Panc1 (cell line): ENCODE measurements around the gene ADM2. TPM values are rescaled to one million over a fixed set of nuclear protein-coding genes. Genes with fewer than 3 reads are reported as not detected.

Experiments
- ATAC-seq: fragments of 200-7000 bp; cut with Tn5 transposase; 2 replicates; pipeline ENCODE4 v1.9.1; 2020; ENCODE audit warnings: mild to moderate bottlenecking, moderate library complexity
- BruUV-seq: library from RNA; stranded (reverse); fragments of 400-500 nt; replicated peaks from 2 replicates; lab custom pipeline; 2021; lab: Mats Ljungman, UMichigan
- CTCF ChIA-PET: fragments of 300-600 bp; sonication (Branson Sonifier 250); formaldehyde crosslinking; loops from one replicate; lab custom pipeline; 2022; ENCODE audit warnings: antibody characterized with exemption; lab: Charles Lee
- POLR2A ChIA-PET: fragments of 300-600 bp; sonication (Branson Sonifier 250); formaldehyde crosslinking; loops from one replicate; lab custom pipeline; 2022; ENCODE audit warnings: antibody characterized with exemption; lab: Charles Lee
- DNase-seq: peaks from one replicate; pipeline ENCODE4 v3.0.0-alpha.2; 2010; ENCODE audit warnings: low read depth, low spot score
- H3K27ac ChIP-seq: 2 replicates; pipeline ENCODE4 v1.5.1; 2011; ENCODE audit warnings: mild to moderate bottlenecking, low read length, inconsistent platforms
- H3K27me3 ChIP-seq: fragments of 200-500 bp; sonication (Bioruptor generic); 2 replicates; pipeline ENCODE4 v1.6.0; 2014; ENCODE audit warnings: low read length, inconsistent platforms; ENCODE audit not compliant: control insufficient read depth, insufficient read depth
- H3K36me3 ChIP-seq: fragments of 200-500 bp; sonication (Bioruptor generic); 2 replicates; pipeline ENCODE4 v1.5.1; 2014; ENCODE audit warnings: inconsistent platforms, mild to moderate bottlenecking, low read length, moderate library complexity; ENCODE audit not compliant: control insufficient read depth, insufficient read depth
- H3K4me1 ChIP-seq: 2 replicates; pipeline ENCODE4 v1.5.1; 2011; ENCODE audit warnings: inconsistent platforms, mild to moderate bottlenecking, low read length, moderate library complexity; ENCODE audit not compliant: control insufficient read depth, insufficient read depth
- H3K4me3 ChIP-seq, 2 experiments: 2 replicates each; pipeline ENCODE4 v1.5.1; 2011 to 2012; ENCODE audit warnings: low read depth in 2 of 2, low read length in 2 of 2, mild to moderate bottlenecking in 2 of 2, inconsistent platforms in 1 of 2, moderate library complexity in 1 of 2
- H3K9me3 ChIP-seq: fragments of 200-500 bp; sonication (Bioruptor generic); 2 replicates; pipeline ENCODE4 v1.5.1; 2014; ENCODE audit warnings: low read depth, mild to moderate bottlenecking, inconsistent platforms, low read length, moderate library complexity; ENCODE audit not compliant: control insufficient read depth, insufficient read depth
- CTCF ChIP-seq: fragments of 450-650 bp; IDR thresholded peaks from 2 replicates; pipeline ENCODE4 v1.5.1; 2017; ENCODE audit warnings: mild to moderate bottlenecking
- POLR2AphosphoS5 ChIP-seq: IDR thresholded peaks from 2 replicates; pipeline ENCODE4 v1.6.1; 2012; ENCODE audit warnings: mild to moderate bottlenecking, low read depth, low read length, moderate library complexity
- REST ChIP-seq, 2 experiments: IDR thresholded peaks; 2 replicates each; pipeline ENCODE4 v1.6.1; 2011 to 2012; ENCODE audit warnings: low read depth in 2 of 2, control low read depth in 1 of 2, low read length in 1 of 2, mild to moderate bottlenecking in 1 of 2, moderate library complexity in 1 of 2; ENCODE audit not compliant: insufficient read depth in 1 of 2
- SIN3A ChIP-seq: IDR thresholded peaks from 2 replicates; pipeline ENCODE4 v1.6.1; 2012; ENCODE audit warnings: low read depth, mild to moderate bottlenecking, low read length, moderate library complexity, borderline replicate concordance; ENCODE audit not compliant: insufficient read depth
- TCF7L2 ChIP-seq: IDR thresholded peaks from 2 replicates; pipeline ENCODE4 v1.6.1; 2011; ENCODE audit warnings: mild to moderate bottlenecking, low read depth, low read length, inconsistent platforms
- in situ Hi-C: cut with HindIII; loops from 2 replicates; pipeline ENCODE4 v1.10.0; 2016; ENCODE audit warnings: low sequenced_read_pairs, low pct_unique_long_range_greater_than_20kb
- intact Hi-C: fragments of 100-400 bp; cut with micrococcal nuclease; formaldehyde crosslinking; loops from one replicate; pipeline ENCODE4 v1.10.0; 2022; ENCODE audit not compliant: unreplicated experiment
- total RNA-seq: library from RNA; stranded (reverse); gene quantifications from one replicate; pipeline ENCODE4 v1.2.1, GENCODE V29; 2021; ENCODE audit not compliant: unreplicated experiment

ADM2 gene
- total RNA-seq, 1 experiment from 2014 or later = 3.9 TPM

GRCh38 chr22:50441428-50441993 lies 39.8 kb upstream of the ADM2 start:
- POLR2A ChIA-PET = no interaction called here
- peaks cover 22% of the 10 kb centered on the region for H3K4me1 ChIP-seq
- intact Hi-C loops (no loop called here), in situ Hi-C loops (no loop called here)
- no peaks in the 10 kb centered on the region for H3K36me3 ChIP-seq
- DNase-seq = no peak
- no TSS peak for BruUV-seq
- H3K27me3 ChIP-seq = no peaks in the 10 kb centered on the region
- no peak for ATAC-seq
- TF ChIP-seq CTCF = no peak
- TF ChIP-seq SIN3A = no peak
- no peak for TF ChIP-seq POLR2AphosphoS5
- no peak for TF ChIP-seq TCF7L2
- TF ChIP-seq REST (IDR thresholded peaks at IDR 0.05; ENCODE audit: insufficient read depth in 1 of 2, low read depth in 2 of 2, low read length in 1 of 2) = no peak
- no peak overlapping the region for H3K27ac ChIP-seq
- no peaks in the 10 kb centered on the region for H3K9me3 ChIP-seq
- no peak overlapping the region for H3K4me3 ChIP-seq
- CTCF ChIA-PET = no interaction called here

GRCh38 chr22:50443197-50443596 lies 38.1 kb upstream of the ADM2 start:
- H3K4me1 ChIP-seq = peaks cover 22% of the 10 kb centered on the region
- BruUV-seq = TSS peak; percentile 94
- TF ChIP-seq SIN3A (no peak), TCF7L2 (no peak), POLR2AphosphoS5 (no peak; the same call in 1 of the 2 replicates), CTCF (no peak), REST (IDR thresholded peaks at IDR 0.05; ENCODE audit: insufficient read depth in 1 of 2, low read depth in 2 of 2, low read length in 1 of 2) (no peak)
- intact Hi-C loops (no loop called here), in situ Hi-C loops (no loop called here)
- POLR2A ChIA-PET = no interaction called here
- DNase-seq (no peak), ATAC-seq (no peak)
- H3K27ac ChIP-seq = peak overlapping the region; percentile 63; the same call in 1 of the 2 replicates
- CTCF ChIA-PET = interaction anchor here (0.6 kb wide), 1 partner anchor 15 kb away, joined by 3 read pairs; no protein-coding TSS in a partner anchor
- H3K9me3 ChIP-seq = no peaks in the 10 kb centered on the region
- H3K36me3 ChIP-seq = no peaks in the 10 kb centered on the region
- no peak overlapping the region for H3K4me3 ChIP-seq
- no peaks in the 10 kb centered on the region for H3K27me3 ChIP-seq
